HCT116 (cell line): Measurements from ENCODE around the gene HLA-DRB1. TPM values are rescaled to one million over a fixed set of nuclear protein-coding genes. Genes with fewer than 3 reads are reported as not detected.
"Not testable (repeated sequence)": the region's sequence is repeated elsewhere in the genome, so short reads cannot be mapped to it uniquely, and the experiment has no call there.

ENCODE experiments used
- ATAC-seq: fragments of 200-7000 bp; cut with Tn5 transposase; 2 replicates; pipeline ENCODE4 v1.9.1; 2020; ENCODE audit warnings: mild to moderate bottlenecking, moderate library complexity
- BruUV-seq: library from RNA; stranded (reverse); fragments of 400-500 nt; replicated peaks from 2 replicates; lab custom pipeline; 2021; lab: Mats Ljungman, UMichigan
- CTCF ChIA-PET: fragments of 300-600 bp; sonication (Branson Sonifier 250); formaldehyde crosslinking; loops from one replicate; lab custom pipeline; 2021; ENCODE audit warnings: antibody characterized with exemption; lab: Charles Lee
- POLR2A ChIA-PET: fragments of 300-600, 350-600 bp; sonication (Branson Sonifier 250); formaldehyde crosslinking; loops from one replicate; lab custom pipeline; 2021; ENCODE audit warnings: antibody characterized with exemption; lab: Charles Lee
- RAD21 ChIA-PET, 2 experiments: fragments of 300-600 bp; sonication (Branson Sonifier 250); formaldehyde crosslinking; loops; one replicate each; lab custom pipeline; 2023; ENCODE audit warnings: low total read pairs in 2 of 2; ENCODE audit not compliant: uncharacterized antibody in 2 of 2, unreplicated experiment in 2 of 2, low non-redundant PET in 1 of 2; lab: Charles Lee
- DNase-seq: peaks from one replicate; pipeline ENCODE4 v3.0.0-alpha.2; 2010; ENCODE audit warnings: low read depth, low spot score
- H2AFZ ChIP-seq: fragments of 200-600 bp; shearing (Covaris generic), sonication (generic); 2 replicates; pipeline ENCODE4 v1.6.1; 2017; ENCODE audit warnings: low read depth, mixed run types, mixed read lengths, antibody characterized with exemption, low read length; ENCODE audit not compliant: poor library complexity, severe bottlenecking
- H3K27ac ChIP-seq: 2 replicates; pipeline ENCODE4 v1.5.1; 2012; ENCODE audit warnings: low read depth, low read length
- H3K27me3 ChIP-seq: fragments of 200-600 bp; sonication (generic); 2 replicates; pipeline ENCODE4 v1.6.1; 2016; ENCODE audit warnings: mixed run types, low read length, mixed read lengths; ENCODE audit not compliant: insufficient read depth
- H3K36me3 ChIP-seq, 2 experiments: fragments of 200-500 bp in 1 of 2; fragments of 200-600 bp in 1 of 2; sonication (Bioruptor generic) in 1 of 2; sonication (generic) in 1 of 2; 2 replicates each; pipeline versions ENCODE4 v1.5.1 to v1.6.1; 2014 to 2016; ENCODE audit warnings: low read length in 2 of 2, inconsistent platforms in 1 of 2, mixed read lengths in 1 of 2, mixed run types in 1 of 2; ENCODE audit not compliant: insufficient read depth in 2 of 2, control insufficient read depth in 1 of 2
- H3K4me1 ChIP-seq, 2 experiments: fragments of 200-600 bp in 1 of 2; sonication (generic) in 1 of 2; 2 replicates each; pipeline versions ENCODE4 v1.5.1 to v1.6.1; 2012 to 2017; ENCODE audit warnings: low read length in 2 of 2, inconsistent platforms in 1 of 2, mild to moderate bottlenecking in 1 of 2, mixed read lengths in 1 of 2, mixed run types in 1 of 2, moderate library complexity in 1 of 2; ENCODE audit not compliant: insufficient read depth in 2 of 2, control insufficient read depth in 1 of 2
- H3K4me2 ChIP-seq: fragments of 200-600 bp; sonication (generic); 2 replicates; pipeline ENCODE4 v1.6.1; 2017; ENCODE audit warnings: mixed run types, low read length, mixed read lengths
- H3K4me3 ChIP-seq, 2 experiments: fragments of 200-600 bp in 1 of 2; sonication (generic) in 1 of 2; replicated peaks in 1 of 2; 2 replicates each; pipeline ENCODE4 v1.5.1; 2011 to 2016; ENCODE audit warnings: low read length in 2 of 2, control low read depth in 1 of 2, low read depth in 1 of 2, mild to moderate bottlenecking in 1 of 2, mixed read lengths in 1 of 2, mixed run types in 1 of 2
- H3K79me2 ChIP-seq: fragments of 200-600 bp; sonication (generic); 2 replicates; pipeline ENCODE4 v1.6.1; 2017; ENCODE audit warnings: mild to moderate bottlenecking, mixed run types, low read length, moderate library complexity, mixed read lengths; ENCODE audit not compliant: insufficient read depth
- H3K9ac ChIP-seq: fragments of 200-600 bp; sonication (generic); 2 replicates; pipeline ENCODE4 v1.6.1; 2016; ENCODE audit warnings: low read length, mixed read lengths
- H3K9me2 ChIP-seq: fragments of 200-600 bp; sonication (generic), shearing (Covaris generic); 2 replicates; pipeline ENCODE4 v1.6.1; 2017; ENCODE audit warnings: mixed run types, mild to moderate bottlenecking, moderate library complexity; ENCODE audit not compliant: insufficient read depth
- H3K9me3 ChIP-seq, 2 experiments: fragments of 200-500 bp in 1 of 2; fragments of 200-600 bp in 1 of 2; sonication (Bioruptor generic) in 1 of 2; sonication (generic) in 1 of 2; 2 replicates each; pipeline ENCODE4 v1.6.1; 2014 to 2017; ENCODE audit warnings: low read length in 2 of 2, mixed read lengths in 2 of 2, inconsistent platforms in 1 of 2, low read depth in 1 of 2, mild to moderate bottlenecking in 1 of 2, mixed run types in 1 of 2, moderate library complexity in 1 of 2; ENCODE audit not compliant: control insufficient read depth in 1 of 2, insufficient read depth in 1 of 2
- H4K20me1 ChIP-seq: fragments of 200-600 bp; sonication (generic), shearing (Covaris generic); 2 replicates; pipeline ENCODE4 v1.6.1; 2017; ENCODE audit warnings: mixed run types, mild to moderate bottlenecking, moderate library complexity; ENCODE audit not compliant: insufficient read depth
- CTCF ChIP-seq, 3 experiments: fragments of 200-600 bp in 1 of 3; sonication (generic) in 1 of 3; IDR thresholded peaks in 2 of 3; conservative IDR thresholded peaks in 1 of 3; 2 replicates each; pipeline ENCODE4 v1.5.1; 2012 to 2017; ENCODE audit warnings: low read depth in 2 of 3, low read length in 2 of 3, antibody characterized with exemption in 1 of 3, borderline replicate concordance in 1 of 3, control low read depth in 1 of 3, mild to moderate bottlenecking in 1 of 3, mixed read lengths in 1 of 3, mixed run types in 1 of 3, moderate library complexity in 1 of 3; ENCODE audit not compliant: insufficient read depth in 1 of 3
- EZH2phosphoT487 ChIP-seq: fragments of 200-600 bp; IDR thresholded peaks from 2 replicates; pipeline ENCODE4 v1.6.1; 2018; ENCODE audit warnings: antibody characterized with exemption, borderline replicate concordance
- JUND ChIP-seq: IDR thresholded peaks from 2 replicates; pipeline ENCODE4 v1.6.1; 2012
- POLR2AphosphoS5 ChIP-seq: IDR thresholded peaks from 2 replicates; pipeline ENCODE4 v1.6.1; 2011; ENCODE audit warnings: mild to moderate bottlenecking, low read depth, low read length, moderate library complexity
- ZFX ChIP-seq: fragments of 450-650 bp; IDR thresholded peaks from 2 replicates; pipeline ENCODE4 v1.6.1; 2017
- intact Hi-C: fragments of 100-400 bp; cut with micrococcal nuclease; formaldehyde crosslinking; loops from 2 replicates; pipeline ENCODE4 v1.10.0; 2022
- total RNA-seq: library from RNA; stranded (reverse); gene quantifications from one replicate; pipeline ENCODE4 v1.2.1, GENCODE V29; 2021; ENCODE audit not compliant: unreplicated experiment
- TF ChIP-seq, protein P1 (sequence below): IDR thresholded peaks from 2 replicates; pipeline ENCODE4 v1.6.1; 2012

Gene HLA-DRB1
- total RNA-seq, 1 experiment from 2014 or later: 2.7 TPM

GRCh38 chr6:32577493-32577892 lies 12.2 kb downstream of the HLA-DRB1 start:
- H4K20me1 ChIP-seq, H3K9ac ChIP-seq, H3K79me2 ChIP-seq, H3K4me3 ChIP-seq, ATAC-seq, H3K9me3 ChIP-seq, intact Hi-C loops, CTCF ChIA-PET, H3K4me2 ChIP-seq, H3K4me1 ChIP-seq, H3K27me3 ChIP-seq, H2AFZ ChIP-seq, DNase-seq, H3K9me2 ChIP-seq, H3K36me3 ChIP-seq, RAD21 ChIA-PET, POLR2A ChIA-PET, BruUV-seq, H3K27ac ChIP-seq: not testable (repeated sequence)

GRCh38 chr6:32576250-32576649 lies 13.4 kb downstream of the HLA-DRB1 start:
- H3K9me2 ChIP-seq: no peaks in the 10 kb centered on the region
- no peak for ATAC-seq
- no peak overlapping the region for H3K4me2 ChIP-seq
- no peaks in the 10 kb centered on the region for H3K9me3 ChIP-seq
- no peak overlapping the region for H3K9ac ChIP-seq
- POLR2A ChIA-PET: no interaction called here
- H3K4me1 ChIP-seq: no peaks in the 10 kb centered on the region
- no peaks in the 10 kb centered on the region for H3K79me2 ChIP-seq
- no peak overlapping the region for H3K4me3 ChIP-seq
- H4K20me1 ChIP-seq: no peaks in the 10 kb centered on the region
- TF ChIP-seq POLR2AphosphoS5 (no peak), EZH2phosphoT487 (no peak), CTCF (IDR thresholded peaks at IDR 0.05 in 2 of 3, conservative IDR thresholded peaks at IDR 0.05 in 1 of 3; ENCODE audit: borderline replicate concordance in 1 of 3, insufficient read depth in 1 of 3, low read depth in 2 of 3, low read length in 2 of 3) (no peak), JUND (no peak), ZFX (no peak)
- TF ChIP-seq, protein P1, sequence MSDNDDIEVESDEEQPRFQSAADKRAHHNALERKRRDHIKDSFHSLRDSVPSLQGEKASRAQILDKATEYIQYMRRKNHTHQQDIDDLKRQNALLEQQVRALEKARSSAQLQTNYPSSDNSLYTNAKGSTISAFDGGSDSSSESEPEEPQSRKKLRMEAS: no peak
- H3K36me3 ChIP-seq: no peaks in the 10 kb centered on the region
- CTCF ChIA-PET: no interaction called here
- H3K27me3 ChIP-seq: no peaks in the 10 kb centered on the region
- no peak for DNase-seq
- H2AFZ ChIP-seq: no peak overlapping the region
- intact Hi-C loops: no loop called here
- no TSS peak for BruUV-seq
- H3K27ac ChIP-seq: no peak overlapping the region
- RAD21 ChIA-PET: no interaction called here
